ENCODE measurements around the gene SCN4A.

The SCN4A gene

GRCh38 chr17:63930951-63931575 lies 41.7 kb downstream of the SCN4A start:
- TF ChIP-seq FOXP2 (optimal IDR thresholded peaks at IDR 0.05; ENCODE audit: borderline replicate concordance, extremely low read depth, extremely low read length, insufficient read depth): no peak
- TF ChIP-seq SIN3A (IDR thresholded peaks at IDR 0.05; ENCODE audit: borderline replicate concordance, insufficient read depth, low read length): no peak
- no peak for TF ChIP-seq REST (IDR thresholded peaks at IDR 0.05; ENCODE audit: insufficient read depth in 1 of 2, low read depth in 2 of 2, low read length in 2 of 2)
- no peak for TF ChIP-seq TAF1 (IDR thresholded peaks at IDR 0.05; ENCODE audit: borderline replicate concordance, insufficient read depth, low read length)
- TF ChIP-seq POLR2AphosphoS5 (IDR thresholded peaks at IDR 0.05; ENCODE audit: low read depth, low read length): no peak

- TF ChIP-seq REST (IDR thresholded peaks at IDR 0.05; ENCODE audit: insufficient read depth in 1 of 2, low read depth in 2 of 2, low read length in 2 of 2) (no peak), SIN3A (IDR thresholded peaks at IDR 0.05; ENCODE audit: borderline replicate concordance, insufficient read depth, low read length) (no peak), POLR2AphosphoS5 (IDR thresholded peaks at IDR 0.05; ENCODE audit: low read depth, low read length) (no peak), FOXP2 (optimal IDR thresholded peaks at IDR 0.05; ENCODE audit: borderline replicate concordance, extremely low read depth, extremely low read length, insufficient read depth) (no peak), TAF1 (IDR thresholded peaks at IDR 0.05; ENCODE audit: borderline replicate concordance, insufficient read depth, low read length) (no peak)
These were observed 42.6 kb downstream of the SCN4A start for GRCh38 chr17:63929860-63930766.

GRCh38 chr17:63928966-63929695 lies 43.6 kb downstream of the SCN4A start:
- TF ChIP-seq SIN3A (IDR thresholded peaks at IDR 0.05; ENCODE audit: borderline replicate concordance, insufficient read depth, low read length) (no peak), TAF1 (IDR thresholded peaks at IDR 0.05; ENCODE audit: borderline replicate concordance, insufficient read depth, low read length) (no peak), REST (IDR thresholded peaks at IDR 0.05; ENCODE audit: insufficient read depth in 1 of 2, low read depth in 2 of 2, low read length in 2 of 2) (no peak), POLR2AphosphoS5 (IDR thresholded peaks at IDR 0.05; ENCODE audit: low read depth, low read length) (no peak)

GRCh38 chr17:63928172-63928666 lies 44.5 kb downstream of the SCN4A start:
- TF ChIP-seq FOXP2 (optimal IDR thresholded peaks at IDR 0.05; ENCODE audit: borderline replicate concordance, extremely low read depth, extremely low read length, insufficient read depth): no peak
- no peak for TF ChIP-seq SIN3A (IDR thresholded peaks at IDR 0.05; ENCODE audit: borderline replicate concordance, insufficient read depth, low read length)
- TF ChIP-seq TAF1 (IDR thresholded peaks at IDR 0.05; ENCODE audit: borderline replicate concordance, insufficient read depth, low read length): no peak
- no peak for TF ChIP-seq POLR2AphosphoS5 (IDR thresholded peaks at IDR 0.05; ENCODE audit: low read depth, low read length)
- no peak for TF ChIP-seq REST (IDR thresholded peaks at IDR 0.05; ENCODE audit: insufficient read depth in 1 of 2, low read depth in 2 of 2, low read length in 2 of 2)

Data from PFSK-1 (cell line).